HG03520 (cell line): Measurements from ENCODE around the gene SLC22A23.

ENCODE experiments used
- ATAC-seq: cut with Tn5 transposase; IDR thresholded peaks from one replicate; pipeline ENCODE4 v1.9.1; 2021; ENCODE audit warnings: mild to moderate bottlenecking, moderate library complexity; ENCODE audit not compliant: unreplicated experiment

Gene SLC22A23

GRCh38 chr6:3356056-3356823 is 100.6 kb downstream of the SLC22A23 start:
- ATAC-seq, result peak; percentile 77

- ATAC-seq, result no peak
Observed at GRCh38 chr6:3355358-3356055, 101.3 kb downstream of the SLC22A23 start.

GRCh38 chr6:3355011-3355357 is 101.9 kb downstream of the SLC22A23 start:
- no peak for ATAC-seq

GRCh38 chr6:3353939-3354338 is 102.9 kb downstream of the SLC22A23 start:
- no peak for ATAC-seq

- ATAC-seq, result no peak
Observed at GRCh38 chr6:3353213-3353903, 103.5 kb downstream of the SLC22A23 start.

- ATAC-seq, result no peak
Observed at GRCh38 chr6:3352678-3353077, 104.2 kb downstream of the SLC22A23 start.

- no peak for ATAC-seq
Observed at GRCh38 chr6:3351829-3352524, 104.9 kb downstream of the SLC22A23 start.

- no peak for ATAC-seq
Observed at GRCh38 chr6:3351105-3351676, 105.7 kb downstream of the SLC22A23 start.

- no peak for ATAC-seq
Observed at GRCh38 chr6:3350252-3350796, 106.5 kb downstream of the SLC22A23 start.

GRCh38 chr6:3349388-3350251 is 107.2 kb downstream of the SLC22A23 start:
- ATAC-seq, result no peak

- no peak for ATAC-seq
Observed at GRCh38 chr6:3348821-3349220, 108.0 kb downstream of the SLC22A23 start.

GRCh38 chr6:3347826-3348225 is 109.0 kb downstream of the SLC22A23 start:
- ATAC-seq, result no peak

- ATAC-seq, result no peak
Observed at GRCh38 chr6:3347247-3347646, 109.6 kb downstream of the SLC22A23 start.

GRCh38 chr6:3346476-3346875 is 110.4 kb downstream of the SLC22A23 start:
- no peak for ATAC-seq

- no peak for ATAC-seq
Observed at GRCh38 chr6:3345836-3346235, 111.0 kb downstream of the SLC22A23 start.

GRCh38 chr6:3343089-3343883 is 113.6 kb downstream of the SLC22A23 start:
- ATAC-seq, result no peak

GRCh38 chr6:3341467-3341866 is 115.4 kb downstream of the SLC22A23 start:
- ATAC-seq, result no peak

- no peak for ATAC-seq
Observed at GRCh38 chr6:3340894-3341293, 116.0 kb downstream of the SLC22A23 start.

GRCh38 chr6:3340358-3340802 is 116.5 kb downstream of the SLC22A23 start:
- ATAC-seq, result no peak
